Stimulated activated CD8-positive, alpha-beta memory T cell treated with anti-CD3 and anti-CD28 coated beads, Interleukin-15, amount 100 ng/mL, for 48 hours (primary cell): Measurements from ENCODE around the gene FHAD1.
"Not testable (repeated sequence)": the region's sequence is repeated elsewhere in the genome, so short reads cannot be mapped to it uniquely, and the experiment has no call there.

Experiments
- DNase-seq, 2 donors: peaks; one replicate each; pipeline ENCODE4 v3.0.0-alpha.2; 2020; ENCODE audit warnings: low read depth in 2 of 2

The FHAD1 gene

DNA sequence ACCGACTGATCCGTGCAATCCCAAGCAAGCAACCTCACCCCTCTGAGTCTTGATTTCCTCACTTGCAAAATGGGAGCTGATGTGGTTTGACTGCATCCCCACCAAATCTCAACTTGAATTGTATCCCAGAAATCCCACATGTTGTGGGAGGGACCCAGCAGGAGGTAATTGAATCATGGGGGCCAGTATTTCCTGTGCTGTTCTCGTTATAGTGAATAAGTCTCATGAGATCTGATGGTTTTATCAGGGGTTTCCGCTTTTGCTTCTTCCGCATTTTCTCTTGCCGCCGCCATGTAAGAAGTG, 58.4 kb downstream of the FHAD1 start:
- DNase-seq = no peak

DNA sequence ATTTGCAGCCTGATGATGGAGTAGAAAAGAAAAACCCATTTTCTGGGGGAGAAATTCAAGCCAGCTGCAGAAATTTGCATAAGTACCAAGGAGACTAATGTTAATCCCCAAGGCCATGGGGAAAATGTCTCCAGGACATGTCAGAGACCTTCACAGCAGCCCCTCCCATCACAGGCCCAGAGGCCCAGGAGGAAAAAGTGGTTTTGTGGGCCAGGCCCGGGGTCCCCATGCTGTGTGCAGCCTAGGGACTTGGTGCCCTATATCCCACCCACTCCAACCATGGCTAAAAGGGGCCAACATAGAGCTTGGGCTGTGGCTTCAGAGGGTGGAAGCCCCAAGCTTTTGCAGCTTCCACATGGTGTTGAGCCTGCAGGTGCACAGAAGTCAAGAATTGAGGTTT, 59.3 kb downstream of the FHAD1 start:
- DNase-seq = not testable (repeated sequence)

DNA sequence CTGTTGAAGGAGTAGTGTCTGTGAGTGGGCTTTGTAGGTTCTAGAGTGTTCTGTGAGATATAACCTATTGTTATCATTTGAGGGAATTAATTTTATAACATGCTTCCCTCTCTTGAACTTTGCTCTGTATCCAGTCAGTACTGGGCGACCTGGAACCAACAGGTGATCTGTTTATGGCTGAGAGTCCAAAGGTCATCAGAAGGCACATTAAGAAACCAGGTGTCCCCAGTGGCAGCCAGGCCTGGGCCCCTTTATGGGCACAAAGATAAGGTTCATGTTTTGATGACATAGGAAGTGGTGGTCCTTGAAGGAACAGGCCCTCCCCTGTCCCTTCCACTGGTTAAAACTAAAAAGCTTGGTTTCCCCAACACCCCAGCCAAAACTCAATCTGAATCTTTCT, 61.1 kb downstream of the FHAD1 start:
- DNase-seq = no peak

DNA sequence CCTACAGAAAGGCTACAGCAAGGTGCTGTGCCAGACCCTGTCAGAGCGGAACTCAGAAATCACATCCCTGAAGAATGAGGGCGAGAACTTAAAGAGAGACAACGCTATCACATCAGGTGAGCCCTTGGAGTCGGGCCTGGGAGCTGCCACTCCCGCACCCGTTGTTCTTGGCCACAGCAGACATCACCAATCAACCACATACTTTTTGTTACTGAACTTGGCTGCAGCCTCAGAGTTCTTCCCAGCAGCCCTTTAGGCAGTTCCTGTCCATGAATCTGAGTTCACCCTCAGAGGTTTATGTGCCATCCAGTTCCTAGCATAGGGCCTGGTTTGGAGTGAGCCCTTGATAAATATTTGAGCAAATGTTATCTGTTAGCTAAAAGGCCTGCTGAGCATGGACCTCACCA, 61.6 kb downstream of the FHAD1 start:
- DNase-seq = no peak

DNA sequence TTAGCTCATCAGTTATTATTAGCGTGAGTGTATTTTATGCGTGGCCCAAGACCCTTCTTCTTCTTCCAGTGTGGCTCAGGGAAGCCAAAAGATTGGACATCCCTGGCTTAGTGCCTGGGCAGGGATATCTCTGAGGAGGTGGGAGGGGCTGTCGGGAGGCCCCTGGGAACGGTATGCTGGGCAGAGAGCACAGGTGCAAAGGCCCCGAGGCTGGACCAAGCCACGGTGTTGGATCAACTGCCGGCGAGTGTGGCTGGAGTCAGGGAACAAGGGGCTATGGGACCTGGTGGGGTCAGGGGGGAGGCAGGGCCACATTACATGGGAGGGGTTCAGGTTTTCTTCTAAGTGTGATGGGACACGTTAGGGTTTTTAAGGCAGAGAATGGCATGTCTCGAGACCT, 62.7 kb downstream of the FHAD1 start:
- no peak for DNase-seq

DNA sequence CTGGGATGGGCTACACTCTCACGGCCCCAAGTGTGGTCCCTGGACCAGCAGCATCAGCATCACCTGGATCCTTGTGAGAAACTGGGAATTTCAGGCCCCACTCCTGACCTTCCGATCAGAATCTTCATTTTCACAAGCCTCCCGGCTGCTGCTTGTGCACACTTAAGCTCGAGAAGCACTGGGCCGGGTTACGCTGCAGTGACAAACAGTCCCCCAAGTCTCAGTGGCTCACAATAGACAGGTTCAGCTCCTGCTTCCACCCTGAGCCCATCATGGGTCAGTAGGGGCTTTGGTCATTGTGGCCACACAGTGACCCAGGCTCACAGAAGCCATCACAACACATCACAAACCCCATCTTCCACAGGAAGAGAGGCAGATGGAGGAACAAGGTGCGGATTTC, 63.5 kb downstream of the FHAD1 start:
- no peak for DNase-seq

DNA sequence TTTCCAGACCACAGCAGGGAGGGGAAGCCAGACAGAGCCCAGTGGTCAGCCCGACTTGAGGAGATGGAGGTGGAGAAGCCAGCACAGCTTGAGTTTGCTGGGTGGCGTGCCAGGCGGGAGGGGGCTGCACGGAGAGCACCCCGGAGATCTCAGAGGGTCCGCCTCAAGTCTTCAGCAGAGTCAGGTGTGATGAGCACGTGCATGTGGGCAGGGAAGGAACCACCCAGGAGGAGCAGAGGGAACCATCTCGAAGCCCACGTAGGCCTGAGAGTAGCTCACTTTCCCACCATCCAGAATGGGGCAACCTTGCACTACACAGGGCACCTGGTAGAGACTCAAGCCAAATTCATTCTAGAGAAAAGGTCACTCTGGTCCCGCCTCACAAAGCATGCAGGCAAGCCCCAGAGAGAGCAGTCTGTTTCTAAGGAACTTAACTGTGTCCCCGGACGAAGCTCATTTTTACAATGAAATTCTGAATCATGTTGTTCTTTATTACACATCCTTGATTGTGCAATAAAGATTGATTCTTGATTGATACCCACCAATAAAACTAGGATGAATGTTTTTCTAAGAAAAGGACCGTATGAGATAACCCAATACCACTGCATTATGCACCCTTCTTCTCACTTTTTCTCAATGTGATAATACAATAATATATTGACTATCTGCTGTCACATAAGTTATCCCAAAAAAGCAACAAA, 64.2 kb downstream of the FHAD1 start:
- no peak for DNase-seq

DNA sequence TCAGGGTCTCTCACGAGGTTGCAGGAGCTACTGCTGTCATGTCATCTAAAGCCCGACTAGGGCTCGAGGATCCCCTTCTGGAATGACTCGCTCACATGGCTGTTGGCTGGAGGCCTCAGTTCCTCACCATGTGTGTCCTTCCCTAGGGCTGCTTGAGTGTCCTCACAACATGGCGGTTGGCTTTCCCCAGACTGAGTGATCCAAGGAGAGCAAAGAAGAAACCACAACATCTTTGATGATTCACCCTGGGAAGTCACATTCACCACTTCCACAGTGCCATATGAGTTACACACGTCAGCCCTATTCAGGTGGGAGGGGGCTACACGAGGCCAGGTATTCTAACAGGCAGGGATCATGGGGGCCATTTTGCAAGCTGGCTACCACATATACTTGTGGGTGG, 64.9 kb downstream of the FHAD1 start:
- DNase-seq = no peak

DNA sequence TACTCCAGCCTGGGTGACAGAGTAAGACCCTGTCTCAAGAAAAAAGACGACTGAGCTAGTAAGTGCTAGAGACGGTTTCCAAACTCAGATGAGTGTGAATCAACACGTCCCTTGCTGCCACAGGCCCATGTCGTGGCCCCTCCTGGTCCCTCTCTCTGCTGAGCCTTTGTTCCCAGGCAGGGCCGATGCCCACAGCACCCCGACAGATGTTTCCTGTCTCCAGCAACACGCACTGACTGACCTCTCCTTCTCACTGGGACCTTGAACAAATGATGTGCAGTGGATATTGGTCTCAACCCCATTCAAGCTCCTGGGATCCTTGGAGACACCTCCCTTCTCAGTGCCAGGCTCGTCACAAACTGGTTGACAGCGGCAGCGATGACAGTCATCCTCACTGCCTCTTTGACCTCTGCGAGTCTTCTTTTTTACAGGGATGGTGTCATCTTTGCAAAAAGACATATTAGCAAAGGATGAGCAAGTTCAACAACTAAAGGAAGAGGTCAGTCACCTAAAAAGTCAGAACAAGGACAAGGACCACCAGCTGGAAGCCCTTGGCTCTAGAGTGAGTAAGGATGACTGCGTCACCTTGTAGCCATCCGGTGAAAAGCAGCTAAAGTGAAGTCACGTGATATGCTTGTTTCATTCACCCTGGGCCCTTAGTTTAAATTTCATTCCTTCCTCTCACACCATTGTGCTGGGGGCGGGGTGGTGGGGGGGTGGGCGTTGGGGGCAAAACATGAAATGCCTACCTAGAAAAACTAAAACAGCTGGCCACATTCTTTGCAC, 65.8 kb downstream of the FHAD1 start:
- no peak for DNase-seq

DNA sequence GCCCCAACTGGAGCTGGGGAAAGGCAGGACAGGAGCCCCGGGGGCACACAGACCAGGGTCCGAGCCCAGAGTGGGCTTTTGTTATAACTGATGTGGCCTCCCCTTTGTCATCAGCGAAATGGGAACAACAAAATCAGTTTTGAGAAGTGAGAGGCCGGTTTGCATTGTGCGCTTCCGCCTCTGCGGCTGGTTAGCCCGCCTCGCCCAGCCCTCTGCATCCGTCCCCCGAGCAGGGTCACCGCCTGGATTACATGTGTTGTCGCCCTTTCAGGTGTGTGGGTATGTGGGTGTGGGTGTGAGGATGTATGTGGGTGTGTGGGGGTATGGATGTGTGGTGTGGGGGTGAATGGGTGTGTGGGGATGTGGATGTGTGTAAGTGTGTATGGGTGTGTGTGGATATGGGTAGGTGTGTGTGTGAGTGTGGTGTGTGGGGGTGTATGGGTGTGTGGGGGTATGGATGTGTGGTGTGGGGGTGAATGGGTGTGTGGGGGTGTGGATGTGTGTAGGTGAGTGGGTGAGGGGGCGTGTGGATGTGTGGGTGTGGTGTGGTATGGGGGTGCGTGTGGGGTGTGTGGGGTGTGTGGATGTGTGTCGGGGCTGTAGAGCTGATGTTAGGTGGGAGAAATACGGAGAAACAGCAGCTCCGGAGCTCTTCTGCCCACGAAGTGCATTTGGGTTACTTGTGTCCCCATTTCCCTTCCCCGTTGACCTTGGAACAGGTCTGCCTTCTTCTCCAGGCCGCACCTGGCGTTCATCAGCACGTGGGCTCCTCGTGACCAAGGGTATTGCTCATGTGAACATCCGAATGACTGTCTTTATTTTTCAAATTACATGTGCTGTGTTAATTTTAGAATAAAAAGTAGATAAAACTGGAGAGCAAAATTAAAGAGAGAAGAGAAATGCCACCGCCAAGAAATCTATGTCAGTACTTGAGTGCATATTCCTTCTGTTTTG, 67.6 kb downstream of the FHAD1 start:
- no peak for DNase-seq

DNA sequence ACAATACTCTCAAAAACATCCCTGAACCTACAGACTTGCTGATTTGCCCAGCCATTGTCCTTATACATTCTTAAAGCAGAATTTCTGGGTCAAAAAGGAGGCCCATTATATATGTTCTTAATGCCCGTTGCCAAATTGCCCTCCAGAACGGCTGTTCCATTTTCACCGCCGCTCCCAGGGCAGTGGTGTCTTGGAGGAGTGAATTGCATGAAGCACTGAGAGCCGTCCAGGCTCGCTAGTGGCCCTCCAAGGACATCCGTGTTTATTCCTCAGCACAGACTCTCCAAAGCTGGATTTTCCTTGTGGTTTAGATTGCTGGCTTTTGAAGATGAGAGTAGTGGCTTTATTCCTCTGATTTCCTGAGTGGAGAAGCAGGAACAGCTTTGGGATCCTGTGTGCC, 68.8 kb downstream of the FHAD1 start:
- no peak for DNase-seq

DNA sequence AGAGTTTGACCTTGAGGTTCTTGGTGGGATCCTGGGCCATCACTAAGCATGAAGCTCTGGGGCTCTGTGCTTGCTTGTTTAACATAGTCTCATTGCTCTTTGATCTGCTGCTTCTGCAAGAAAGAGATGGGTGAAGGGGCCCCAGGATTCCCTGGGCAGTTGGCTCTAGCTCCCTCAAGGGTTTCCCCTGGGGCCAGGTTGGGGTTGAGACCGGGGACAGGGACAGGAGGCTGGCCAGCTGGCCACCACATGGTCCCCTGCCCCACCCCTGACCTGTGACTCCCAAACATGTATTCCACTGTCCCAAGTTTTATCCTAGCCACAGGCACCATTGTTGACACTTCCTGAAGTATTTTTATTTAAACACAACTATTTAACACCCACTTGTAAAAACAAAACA, 69.5 kb downstream of the FHAD1 start:
- DNase-seq = no peak

DNA sequence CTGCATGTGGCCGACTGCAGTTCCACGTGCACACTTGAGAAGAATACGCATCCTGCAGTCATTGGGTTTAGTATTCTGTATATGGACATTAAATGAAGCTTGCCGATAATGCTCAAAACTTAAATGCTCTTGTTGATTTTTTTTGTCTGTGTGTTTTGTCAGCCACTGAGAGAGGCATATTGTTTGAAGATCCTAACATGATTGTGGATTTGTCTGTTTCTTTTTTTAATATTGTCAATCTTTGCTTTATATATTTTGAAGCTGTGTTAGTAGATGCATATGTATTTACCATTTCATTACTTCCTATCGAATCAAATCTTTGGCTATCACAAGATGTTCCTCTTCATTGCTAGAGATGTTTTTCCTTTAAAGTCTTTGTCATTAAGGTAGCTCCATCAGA, 73.2 kb downstream of the FHAD1 start:
- DNase-seq = no peak

DNA sequence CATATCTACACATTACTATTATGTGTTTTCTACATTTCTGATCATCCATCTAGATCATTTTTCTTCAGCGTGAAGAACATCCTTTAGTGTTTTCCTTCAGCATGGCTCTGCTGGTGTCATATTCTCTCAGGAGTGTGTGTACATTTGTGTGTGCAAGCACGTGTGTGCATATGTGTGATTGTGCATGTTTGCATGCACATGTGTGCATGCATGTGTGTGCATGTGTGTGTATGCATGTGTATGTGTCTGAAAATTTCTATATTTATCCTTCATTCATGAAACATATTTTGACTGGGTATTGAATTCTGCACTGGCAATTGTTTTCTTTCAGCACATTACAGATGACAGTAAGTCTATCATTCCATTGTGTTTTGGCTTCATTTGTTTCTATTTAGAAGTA, 74.6 kb downstream of the FHAD1 start:
- no peak for DNase-seq

DNA sequence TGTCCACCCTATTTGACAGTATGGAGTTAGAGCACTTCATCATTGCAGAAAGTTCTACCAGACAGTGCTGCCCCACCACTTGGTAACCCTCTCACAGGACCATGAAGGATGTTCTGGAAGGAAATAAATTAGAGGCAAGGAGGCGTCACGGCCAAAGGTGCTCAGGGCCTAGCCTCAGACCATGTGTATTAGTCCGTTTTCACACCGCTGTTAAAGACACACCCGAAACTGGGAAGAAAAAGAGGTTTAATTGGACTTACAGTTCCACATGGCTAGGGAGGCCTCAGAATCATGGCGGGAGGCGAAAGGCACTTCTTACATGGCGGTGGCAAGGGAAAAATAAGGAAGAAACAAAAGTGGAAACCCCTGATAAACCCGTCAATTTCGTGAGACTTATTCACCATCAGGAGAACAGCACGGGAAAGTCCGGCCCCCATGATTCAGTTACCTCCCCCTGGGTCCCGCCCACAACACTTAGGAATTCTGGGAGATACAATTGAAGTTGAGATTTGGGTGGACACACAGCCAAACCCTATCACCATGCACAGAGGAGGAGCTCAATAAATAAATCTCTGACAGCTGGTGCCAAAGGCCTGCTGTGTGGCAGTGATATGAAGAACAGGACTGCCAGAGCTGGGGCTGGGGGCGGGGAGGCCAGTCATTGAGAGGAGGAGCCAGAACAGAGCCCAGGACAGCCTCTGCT, 75.8 kb downstream of the FHAD1 start:
- no peak for DNase-seq

DNA sequence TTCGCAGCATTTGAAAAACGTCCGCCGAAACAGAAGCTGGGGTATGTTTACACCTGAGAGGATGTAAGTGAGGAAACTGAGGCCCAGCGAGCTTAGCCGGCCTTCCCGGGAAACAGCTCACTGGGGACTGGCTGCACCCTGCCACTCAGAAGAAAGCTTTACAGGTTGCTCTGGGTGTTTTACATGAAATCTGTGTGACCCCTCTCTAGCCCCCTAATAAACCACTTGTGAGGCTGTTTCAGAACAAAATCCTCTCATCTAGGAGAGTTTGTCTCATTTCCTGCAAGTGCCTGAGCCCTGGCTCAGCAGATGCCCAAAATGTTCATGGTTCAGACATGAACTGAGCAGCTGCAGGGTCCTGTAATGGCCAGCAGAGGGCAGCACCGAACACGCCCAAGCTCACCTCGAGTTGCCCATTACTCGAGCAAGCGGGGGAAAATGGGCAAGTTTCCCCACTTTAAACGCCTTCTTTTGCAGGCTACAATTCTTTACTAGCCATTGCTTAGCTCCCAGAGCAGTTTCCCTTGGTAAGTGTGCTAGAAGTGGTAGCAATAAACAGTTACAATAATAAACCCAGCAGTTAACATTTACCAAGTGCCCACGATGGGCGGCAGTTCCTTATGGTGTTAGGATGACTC, 76.4 kb downstream of the FHAD1 start:
- peak; percentile 34 to 38 for DNase-seq

DNA sequence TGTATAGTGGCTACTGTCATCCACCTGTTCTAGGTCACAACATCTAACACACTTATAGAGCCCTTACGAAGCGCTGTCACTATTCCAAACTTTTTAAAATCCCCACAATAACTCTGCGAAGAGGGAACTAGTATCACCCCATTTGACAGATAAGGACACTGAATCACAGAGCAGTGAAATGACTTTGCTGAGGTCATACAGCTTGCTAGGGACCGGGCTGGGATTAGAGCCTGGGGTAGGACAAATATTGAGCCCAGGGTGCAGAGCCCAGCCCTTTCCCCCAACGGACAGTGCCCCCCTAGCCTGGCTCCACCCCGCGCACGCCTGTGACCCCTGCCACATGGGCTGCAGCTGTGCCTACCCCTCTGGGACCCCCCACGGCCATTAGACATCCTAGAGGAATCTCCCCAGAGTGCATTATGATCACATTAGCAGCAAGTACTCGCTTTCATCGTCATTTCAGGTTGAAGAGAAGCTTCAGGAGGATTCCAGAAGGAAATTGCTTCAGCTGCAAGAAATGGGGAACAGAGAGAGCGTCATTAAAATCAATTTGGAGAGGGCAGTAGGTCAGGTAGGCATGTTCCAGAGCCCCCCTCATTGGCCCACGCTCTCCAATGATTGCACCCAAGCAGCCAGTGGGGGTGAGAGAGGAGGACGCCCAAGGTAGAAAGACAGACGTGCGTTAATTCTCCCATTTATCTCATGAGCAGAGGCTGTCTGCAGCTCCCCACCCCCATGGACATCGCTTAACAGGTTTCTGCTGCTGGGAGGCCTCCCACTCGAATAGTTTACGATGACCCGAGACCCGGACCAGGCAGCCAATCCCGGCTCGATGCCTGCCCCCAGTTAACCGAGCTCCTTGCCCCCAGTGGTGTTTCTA, 77.2 kb downstream of the FHAD1 start:
- no peak for DNase-seq

DNA sequence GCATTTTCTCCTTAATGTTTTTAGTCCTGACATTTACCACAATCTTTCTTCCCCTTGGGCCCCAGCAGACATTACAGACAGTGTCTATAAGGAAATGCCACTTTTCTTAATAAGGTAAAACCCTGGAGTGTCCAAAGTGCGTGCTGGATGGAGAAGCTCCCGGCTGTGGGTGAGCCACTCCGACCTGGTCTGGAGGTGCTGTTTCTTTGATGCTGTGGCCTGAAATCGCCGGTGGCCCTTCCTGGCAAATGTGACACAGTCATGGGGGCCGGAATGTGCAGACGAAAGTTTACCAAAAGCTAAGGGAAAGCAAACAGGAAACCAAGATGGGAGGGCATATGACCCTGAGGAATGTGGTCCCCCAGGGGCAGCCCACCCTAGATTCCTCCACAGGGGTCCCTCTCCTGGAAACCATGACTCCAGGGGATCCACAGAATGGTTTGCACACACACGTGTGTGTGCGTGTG, 77.9 kb downstream of the FHAD1 start:
- no peak for DNase-seq

DNA sequence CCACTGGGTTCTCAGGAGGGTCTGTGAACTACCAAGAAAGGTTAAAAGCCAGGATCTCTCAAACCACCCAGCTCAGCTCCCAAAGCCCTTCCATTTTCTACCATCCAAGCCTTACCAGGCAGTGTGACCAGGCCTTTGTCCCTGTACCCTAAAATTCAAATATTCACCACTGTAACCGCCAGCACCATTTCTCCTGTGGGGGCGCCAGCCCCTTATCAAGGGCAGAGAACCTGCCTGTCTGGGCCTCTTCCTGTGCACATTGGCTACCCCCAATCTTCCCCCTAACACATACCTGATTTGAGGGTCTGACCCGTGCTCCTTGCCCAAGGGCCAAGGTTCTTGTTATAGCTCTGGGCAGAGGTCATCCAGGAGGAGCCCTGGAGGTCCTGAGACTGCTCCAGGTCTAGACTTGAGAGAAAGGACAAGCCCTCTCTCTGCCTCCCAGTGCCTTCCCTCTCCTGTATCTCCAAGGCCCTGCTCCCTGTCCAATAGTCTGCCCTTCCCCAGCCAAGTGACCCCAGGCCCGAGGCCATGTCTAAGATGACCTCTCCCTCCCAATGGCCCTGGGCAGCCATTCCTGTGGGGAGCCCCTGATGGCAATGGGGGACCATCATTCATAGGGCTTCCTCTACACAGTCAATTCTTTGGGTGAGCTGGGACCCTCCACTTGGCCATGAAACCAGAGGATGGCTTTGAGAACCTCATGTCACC, 78.5 kb downstream of the FHAD1 start:
- DNase-seq = no peak
